ENCODE results near the gene OR2AG1.

OR2AG1 gene

GRCh38 chr11:6833356-6833755 lies 50.5 kb downstream of the OR2AG1 start:
- no peaks in the 10 kb centered on the region for H3K4me1 ChIP-seq (ENCODE audit: control insufficient read depth, insufficient read depth, low read length)
- no peak overlapping the region for H3K27ac ChIP-seq (ENCODE audit: low read length)
- H3K27me3 ChIP-seq (ENCODE audit: control insufficient read depth, insufficient read depth, low read length): no peaks in the 10 kb centered on the region
- H3K9me3 ChIP-seq (ENCODE audit: control insufficient read depth, insufficient read depth, low read length): no peaks in the 10 kb centered on the region
- no peaks in the 10 kb centered on the region for H3K36me3 ChIP-seq (ENCODE audit: control insufficient read depth, insufficient read depth, low read length)
- H3K4me3 ChIP-seq (ENCODE audit: low read length): no peak overlapping the region
- DNase-seq (ENCODE audit: low read depth, low spot score): no peak
- no CpG with 5 or more reads among the region's 6 CpGs for WGBS (ENCODE audit: insufficient coverage, insufficient read length)

GRCh38 chr11:6834021-6834420 lies 51.2 kb downstream of the OR2AG1 start:
- Histone ChIP-seq H3K36me3 (ENCODE audit: control insufficient read depth, insufficient read depth, low read length) (no peaks in the 10 kb centered on the region), H3K9me3 (ENCODE audit: control insufficient read depth, insufficient read depth, low read length) (no peaks in the 10 kb centered on the region), H3K4me3 (ENCODE audit: low read length) (no peak overlapping the region), H3K27ac (ENCODE audit: low read length) (no peak overlapping the region), H3K4me1 (ENCODE audit: control insufficient read depth, insufficient read depth, low read length) (no peaks in the 10 kb centered on the region), H3K27me3 (ENCODE audit: control insufficient read depth, insufficient read depth, low read length) (no peaks in the 10 kb centered on the region)
- DNase-seq (ENCODE audit: low read depth, low spot score): no peak
- no CpG with 5 or more reads among the region's 1 CpG for WGBS (ENCODE audit: insufficient coverage, insufficient read length)
